Superior temporal gyrus (tissue), 1 donor: ENCODE data around the gene EIF4A2.

Source experiments
- DNase-seq: peaks from one replicate; pipeline ENCODE4 v3.0.0-alpha.2; 2016; ENCODE audit errors: extremely low spot score

Gene EIF4A2

GRCh38 chr3:186783058-186783730, at the start of gene EIF4A2:
TSS of gene EIF4A2 (plus strand) at chr3:186783577. CDS start at chr3:186783611, 34 bp downstream.
- peak; percentile 94 for DNase-seq

- no peak for DNase-seq
These were observed 40.6 kb upstream of the EIF4A2 start for GRCh38 chr3:186742618-186743380.

- no peak for DNase-seq
These were observed 39.7 kb upstream of the EIF4A2 start for GRCh38 chr3:186743666-186744065.

- DNase-seq = no peak
These were observed 37.4 kb upstream of the EIF4A2 start for GRCh38 chr3:186746008-186746407.

GRCh38 chr3:186750316-186750715, 33.1 kb upstream of the EIF4A2 start:
- DNase-seq = no peak

GRCh38 chr3:186751480-186751879, 31.9 kb upstream of the EIF4A2 start:
- no peak for DNase-seq

- DNase-seq = no peak
These were observed 29.4 kb upstream of the EIF4A2 start for GRCh38 chr3:186754006-186754405.

GRCh38 chr3:186754871-186755270, 28.5 kb upstream of the EIF4A2 start:
- no peak for DNase-seq

GRCh38 chr3:186757214-186757613, 26.2 kb upstream of the EIF4A2 start:
- no peak for DNase-seq

GRCh38 chr3:186757686-186758220, 25.6 kb upstream of the EIF4A2 start:
- DNase-seq = no peak

- no peak for DNase-seq
These were observed 24.0 kb upstream of the EIF4A2 start for GRCh38 chr3:186759231-186759930.

- no peak for DNase-seq
These were observed 23.1 kb upstream of the EIF4A2 start for GRCh38 chr3:186760141-186760833.

GRCh38 chr3:186760897-186761447, 22.4 kb upstream of the EIF4A2 start:
- no peak for DNase-seq

- DNase-seq = no peak
These were observed 11.1 kb upstream of the EIF4A2 start for GRCh38 chr3:186772281-186772694.

GRCh38 chr3:186772701-186773417, 10.5 kb upstream of the EIF4A2 start:
- DNase-seq = peak; percentile 38

- DNase-seq = no peak
These were observed 7.4 kb upstream of the EIF4A2 start for GRCh38 chr3:186775999-186776398.

GRCh38 chr3:186779204-186779603, 4.2 kb upstream of the EIF4A2 start:
- DNase-seq = no peak

- DNase-seq = peak; percentile 79
These were observed 777 bp upstream of the EIF4A2 start for GRCh38 chr3:186782542-186783057.

GRCh38 chr3:186783731-186784515, 546 bp downstream of the EIF4A2 start:
- peak; percentile 85 for DNase-seq
